GM12878 (cell line): ENCODE measurements around the gene TRPM3. TPM values are rescaled to one million over a fixed set of nuclear protein-coding genes. Genes with fewer than 3 reads are reported as not detected.

Experiments used
- BRCA1 ChIP-seq: IDR thresholded peaks from 2 replicates; pipeline ENCODE4 v1.6.1; 2011; ENCODE audit warnings: low read depth, low read length, improper control_type of control experiment
- CEBPB ChIP-seq, 2 experiments: fragments of 150-350 bp in 1 of 2; IDR thresholded peaks; 2 replicates each; pipeline ENCODE4 v1.6.1; 2012 to 2014; ENCODE audit warnings: low read depth in 2 of 2, low read length in 2 of 2, borderline replicate concordance in 1 of 2, inconsistent platforms in 1 of 2
- ELK1 ChIP-seq: IDR thresholded peaks from 2 replicates; pipeline ENCODE4 v1.6.1; 2012; ENCODE audit warnings: low read depth, low read length, improper control_type of control experiment
- EP300 ChIP-seq, 2 experiments: fragments of 150-350 bp in 1 of 2; IDR thresholded peaks; 2 replicates each; pipeline ENCODE4 v1.6.1; 2011 to 2012; ENCODE audit warnings: low read depth in 2 of 2, low read length in 2 of 2, borderline replicate concordance in 1 of 2, improper control_type of control experiment in 1 of 2, inconsistent platforms in 1 of 2; ENCODE audit not compliant: control insufficient read depth in 1 of 2
- FOS ChIP-seq: IDR thresholded peaks from 3 replicates; pipeline ENCODE4 v1.6.1; 2011; ENCODE audit warnings: borderline replicate concordance; ENCODE audit not compliant: insufficient read length; ENCODE audit errors: extremely low read depth
- HDAC6 ChIP-seq: fragments of 200-600 bp; sonication (generic); IDR thresholded peaks from one replicate; pipeline ENCODE4 v1.8.0; 2017; ENCODE audit warnings: antibody characterized with exemption; ENCODE audit not compliant: unreplicated experiment
- MEF2A ChIP-seq: IDR thresholded peaks from 2 replicates; pipeline ENCODE4 v1.6.1; 2011; ENCODE audit warnings: low read depth, mild to moderate bottlenecking, low read length, moderate library complexity; ENCODE audit not compliant: insufficient read depth
- MXI1 ChIP-seq: fragments of 150-350 bp; IDR thresholded peaks from 2 replicates; pipeline ENCODE4 v1.6.1; 2011; ENCODE audit warnings: low read depth, mild to moderate bottlenecking, inconsistent platforms, low read length, improper control_type of control experiment
- MYB ChIP-seq: fragments of 150-350 bp; IDR thresholded peaks from 2 replicates; pipeline ENCODE4 v1.6.1; 2014; ENCODE audit warnings: mild to moderate bottlenecking, low read depth, low read length, borderline replicate concordance
- MYC ChIP-seq: IDR thresholded peaks from 2 replicates; pipeline ENCODE4 v1.6.1; 2011; ENCODE audit warnings: mild to moderate bottlenecking, low read length, moderate library complexity, inconsistent platforms; ENCODE audit not compliant: insufficient read depth, insufficient replicate concordance, insufficient read length, severe bottlenecking
- NR2C1 ChIP-seq: fragments of 450-650 bp; IDR thresholded peaks from 2 replicates; pipeline ENCODE4 v1.6.1; 2017; ENCODE audit warnings: antibody characterized with exemption, mild to moderate bottlenecking, moderate library complexity
- NRF1 ChIP-seq: conservative IDR thresholded peaks from 2 replicates; pipeline ENCODE4 v1.6.1; 2011; ENCODE audit warnings: mild to moderate bottlenecking, low read depth, low read length, improper control_type of control experiment
- POLR2A ChIP-seq: IDR thresholded peaks from 2 replicates; pipeline ENCODE4 v1.6.1; 2011; ENCODE audit warnings: low read depth, mild to moderate bottlenecking, low read length
- SKIL ChIP-seq: fragments of 450-650 bp; IDR thresholded peaks from 2 replicates; pipeline ENCODE4 v1.6.1; 2017; ENCODE audit warnings: mild to moderate bottlenecking, low read depth, inconsistent platforms; ENCODE audit not compliant: poor library complexity, severe bottlenecking
- SRF ChIP-seq, 2 experiments: IDR thresholded peaks; 2 replicates each; pipeline ENCODE4 v1.6.1; 2011; ENCODE audit warnings: low read depth in 2 of 2, low read length in 2 of 2, mild to moderate bottlenecking in 1 of 2, moderate library complexity in 1 of 2
- TAF1 ChIP-seq: IDR thresholded peaks from 2 replicates; pipeline ENCODE4 v1.6.1; 2011; ENCODE audit warnings: mild to moderate bottlenecking, low read depth, low read length, borderline replicate concordance
- USF2 ChIP-seq: IDR thresholded peaks from 2 replicates; pipeline ENCODE4 v1.6.1; 2011; ENCODE audit warnings: low read depth, low read length, improper control_type of control experiment, borderline replicate concordance
- ZNF207 ChIP-seq: fragments of 450-650 bp; IDR thresholded peaks from 2 replicates; pipeline ENCODE4 v1.6.1; 2014; ENCODE audit warnings: antibody characterized with exemption, mild to moderate bottlenecking, borderline replicate concordance
- ZNF24 ChIP-seq: fragments of 450-650 bp; IDR thresholded peaks from 2 replicates; pipeline ENCODE4 v1.6.1; 2017; ENCODE audit warnings: antibody characterized with exemption, mild to moderate bottlenecking
- ZNF592 ChIP-seq: fragments of 450-650 bp; IDR thresholded peaks from 2 replicates; pipeline ENCODE4 v1.6.1; 2017; ENCODE audit warnings: mild to moderate bottlenecking, moderate library complexity
- ZNF622 ChIP-seq: fragments of 450-650 bp; IDR thresholded peaks from 2 replicates; pipeline ENCODE4 v1.6.1; 2017; ENCODE audit warnings: mild to moderate bottlenecking, inconsistent platforms
- polyA plus RNA-seq, 11 experiments: library from polyadenylated mRNA; depleted of rRNA in 4 of 11; unstranded in 6 of 11; stranded (reverse) in 5 of 11; fragments of >200 nt; fragmentation: Nextera tagmentation in 4 of 11; fragmentation: Illumina TruSeq in 1 of 11; extraction: Ambion mirVana in 4 of 11; extraction: Trizol in 1 of 11; gene quantifications; 1 replicate in 1 of 11; 2 replicates in 10 of 11; pipeline versions ENCODE4 v1.2.1 to v1.2.3, GENCODE V29; 2011 to 2016; ENCODE audit warnings: inconsistent platforms in 2 of 11, missing spikeins in 2 of 11, low read depth in 1 of 11
- total RNA-seq, 4 experiments: library from RNA; depleted of rRNA in 3 of 4; stranded (reverse); fragments of >200 nt in 3 of 4; fragmentation: Illumina TruSeq in 1 of 4; extraction: Trizol in 1 of 4; gene quantifications; 2 replicates each; pipeline versions ENCODE4 v1.2.1 to v1.2.3, GENCODE V29; 2013 to 2021

The TRPM3 gene
- total and polyA plus RNA-seq, 10 of the 15 experiments (the other 5 are each of a cell fraction or from before 2014, with no cell fraction given): not detected

GRCh38 chr9:70563431-70564204 is 557.8 kb downstream of the TRPM3 start (continued):
- TF ChIP-seq SKIL (peak; percentile 75), CEBPB (IDR thresholded peaks at IDR 0.05; ENCODE audit: borderline replicate concordance in 1 of 2, low read depth in 2 of 2, low read length in 2 of 2) (no peak; a peak in 1 of 4 replicates), MYB (no peak), NR2C1 (no peak), USF2 (no peak), ZNF622 (no peak), ZNF207 (no peak), BRCA1 (no peak), SRF (IDR thresholded peaks at IDR 0.05; ENCODE audit: low read depth in 2 of 2, low read length in 2 of 2) (peak in 1 of 2 experiments; percentile 67; a peak in 1 of 4 replicates), ZNF592 (no peak), EP300 (IDR thresholded peaks at IDR 0.05; ENCODE audit: borderline replicate concordance in 1 of 2, control insufficient read depth in 1 of 2, low read depth in 2 of 2, low read length in 2 of 2) (peak; percentile 96 to 97), POLR2A (no peak), ELK1 (no peak), MXI1 (0 out of 2 replicates have a peak, but pooled peaks have one; percentile 48), FOS (no peak), MYC (no peak), HDAC6 (no peak), NRF1 (no peak), ZNF24 (peak; percentile 76; the same call in 1 of the 2 replicates), TAF1 (no peak), MEF2A (peak; percentile 75)
